Measurements from ENCODE around the gene SESN3. TPM values are rescaled to one million over a fixed set of nuclear protein-coding genes. Genes with fewer than 3 reads are reported as not detected.

The SESN3 gene
- total RNA-seq, 2 donors from 2014 or later = 9.9 to 13.3 TPM

DNA sequence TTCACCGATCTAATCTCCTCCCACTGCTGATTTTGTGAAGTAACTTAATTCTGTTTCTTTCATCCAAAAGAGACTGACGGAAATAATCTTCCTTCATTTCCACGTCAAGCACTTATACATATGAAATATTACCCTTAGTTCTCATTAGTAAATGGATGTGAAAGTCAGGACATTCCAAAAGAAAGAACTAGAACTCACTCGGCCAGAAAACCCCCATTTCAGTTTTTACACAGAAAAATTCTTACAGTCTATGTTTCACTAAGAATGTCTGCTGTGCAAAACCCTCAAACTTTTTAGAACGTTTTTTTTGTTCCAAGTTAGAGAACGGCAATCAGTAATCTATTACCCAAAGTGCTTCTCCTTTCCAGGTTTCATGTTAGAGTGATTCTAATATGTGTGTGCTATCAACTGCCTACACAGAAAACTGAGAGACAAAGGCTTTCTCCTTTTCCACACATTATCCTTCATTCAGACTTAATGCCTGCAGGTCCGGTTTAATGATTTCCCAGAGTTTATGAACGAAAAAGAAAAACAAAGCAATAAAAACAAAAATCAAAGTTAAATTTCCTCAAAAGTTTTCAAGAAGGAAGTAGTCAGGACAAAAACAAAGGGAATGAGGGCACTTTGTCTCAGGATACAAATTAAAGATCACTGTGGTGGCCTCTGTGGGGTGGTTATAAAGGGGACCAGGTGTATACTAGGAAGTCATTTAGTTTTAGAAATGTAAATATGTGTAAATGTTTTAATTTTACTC lies 11.3 kb upstream of the SESN3 start:
- no peaks in the 10 kb centered on the region for H3K4me1 ChIP-seq
- H3K27ac ChIP-seq = peak overlapping the region in 1 of 2 donors; percentile 20
- no peaks in the 10 kb centered on the region for H3K9me3 ChIP-seq
- H3K36me3 ChIP-seq = no peaks in the 10 kb centered on the region
- peak overlapping the region in 1 of 2 donors; percentile 2 for H3K4me3 ChIP-seq
- no peaks in the 10 kb centered on the region for H3K27me3 ChIP-seq
- no peak for DNase-seq (ENCODE audit: low spot score)
- TF ChIP-seq, protein P1, sequence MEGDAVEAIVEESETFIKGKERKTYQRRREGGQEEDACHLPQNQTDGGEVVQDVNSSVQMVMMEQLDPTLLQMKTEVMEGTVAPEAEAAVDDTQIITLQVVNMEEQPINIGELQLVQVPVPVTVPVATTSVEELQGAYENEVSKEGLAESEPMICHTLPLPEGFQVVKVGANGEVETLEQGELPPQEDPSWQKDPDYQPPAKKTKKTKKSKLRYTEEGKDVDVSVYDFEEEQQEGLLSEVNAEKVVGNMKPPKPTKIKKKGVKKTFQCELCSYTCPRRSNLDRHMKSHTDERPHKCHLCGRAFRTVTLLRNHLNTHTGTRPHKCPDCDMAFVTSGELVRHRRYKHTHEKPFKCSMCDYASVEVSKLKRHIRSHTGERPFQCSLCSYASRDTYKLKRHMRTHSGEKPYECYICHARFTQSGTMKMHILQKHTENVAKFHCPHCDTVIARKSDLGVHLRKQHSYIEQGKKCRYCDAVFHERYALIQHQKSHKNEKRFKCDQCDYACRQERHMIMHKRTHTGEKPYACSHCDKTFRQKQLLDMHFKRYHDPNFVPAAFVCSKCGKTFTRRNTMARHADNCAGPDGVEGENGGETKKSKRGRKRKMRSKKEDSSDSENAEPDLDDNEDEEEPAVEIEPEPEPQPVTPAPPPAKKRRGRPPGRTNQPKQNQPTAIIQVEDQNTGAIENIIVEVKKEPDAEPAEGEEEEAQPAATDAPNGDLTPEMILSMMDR (IDR thresholded peaks at IDR 0.05) = no peak

DNA sequence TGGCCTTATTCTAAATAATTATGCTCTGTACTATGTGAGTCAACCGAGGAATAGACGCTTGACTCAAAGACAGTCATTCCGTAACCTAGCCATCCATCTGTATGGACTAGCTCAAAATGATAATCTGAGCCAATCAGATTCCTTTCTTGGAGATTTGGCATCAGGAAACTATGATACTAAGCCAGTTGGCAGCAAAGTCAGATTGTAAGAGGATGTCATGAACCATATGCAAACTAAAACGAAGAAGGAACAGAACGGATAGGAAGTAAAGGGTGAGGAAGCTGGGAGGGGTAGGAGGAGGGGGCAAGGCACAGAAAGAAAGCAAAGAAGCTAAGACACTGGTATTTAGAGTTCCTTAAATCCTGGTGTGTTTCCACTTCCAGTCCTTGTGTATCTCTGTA lies 10.7 kb upstream of the SESN3 start:
- no peak for DNase-seq (ENCODE audit: low spot score)
- peak overlapping the region in 1 of 2 donors; percentile 2 for H3K4me3 ChIP-seq
- no peaks in the 10 kb centered on the region for H3K4me1 ChIP-seq
- H3K27ac ChIP-seq = peak overlapping the region in 1 of 2 donors; percentile 20
- TF ChIP-seq, protein P1 (IDR thresholded peaks at IDR 0.05) = no peak
- H3K9me3 ChIP-seq = no peaks in the 10 kb centered on the region
- no peaks in the 10 kb centered on the region for H3K36me3 ChIP-seq
- H3K27me3 ChIP-seq = no peaks in the 10 kb centered on the region

DNA sequence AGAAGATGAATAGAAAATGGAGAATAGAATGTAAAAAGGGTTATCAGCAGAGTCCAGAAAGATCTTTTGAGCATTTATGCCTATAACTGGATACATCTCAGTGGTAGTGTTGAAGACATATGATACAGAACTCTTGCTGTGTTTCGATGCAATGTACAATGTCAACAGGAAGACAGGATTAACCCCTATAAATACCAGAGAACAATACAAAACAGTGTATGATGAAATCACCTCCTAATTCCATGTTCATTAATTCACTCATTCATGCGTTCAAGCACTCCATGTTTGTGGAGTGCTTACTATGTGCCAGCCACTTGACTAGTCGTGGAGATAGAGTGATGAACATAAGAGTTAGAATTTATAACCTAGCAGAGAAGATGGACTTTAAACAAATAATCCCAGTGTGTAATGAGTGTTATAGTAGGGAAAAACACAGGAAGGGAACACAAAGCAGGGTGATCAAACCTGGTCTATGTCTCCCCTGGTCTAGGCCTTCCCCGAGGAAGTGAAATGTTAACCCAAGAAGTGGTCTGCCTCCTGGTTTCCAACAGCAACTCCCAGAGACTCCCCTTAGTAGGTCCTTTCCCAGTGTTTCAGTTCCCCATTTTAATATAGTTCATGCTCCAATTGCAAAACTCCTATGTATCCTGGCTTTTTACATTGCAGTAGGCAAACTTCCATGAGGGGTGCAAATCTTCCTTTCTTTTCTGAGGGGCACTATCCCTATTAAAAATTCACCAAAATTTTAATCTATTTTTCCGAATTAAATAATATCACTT lies 9.1 kb upstream of the SESN3 start:
- no peak overlapping the region for H3K27ac ChIP-seq
- no peak for DNase-seq (ENCODE audit: low spot score)
- H3K4me1 ChIP-seq = no peaks in the 10 kb centered on the region
- no peak overlapping the region for H3K4me3 ChIP-seq
- TF ChIP-seq, protein P1 (IDR thresholded peaks at IDR 0.05) = no peak
- no peaks in the 10 kb centered on the region for H3K27me3 ChIP-seq
- H3K36me3 ChIP-seq = no peaks in the 10 kb centered on the region
- no peaks in the 10 kb centered on the region for H3K9me3 ChIP-seq

DNA sequence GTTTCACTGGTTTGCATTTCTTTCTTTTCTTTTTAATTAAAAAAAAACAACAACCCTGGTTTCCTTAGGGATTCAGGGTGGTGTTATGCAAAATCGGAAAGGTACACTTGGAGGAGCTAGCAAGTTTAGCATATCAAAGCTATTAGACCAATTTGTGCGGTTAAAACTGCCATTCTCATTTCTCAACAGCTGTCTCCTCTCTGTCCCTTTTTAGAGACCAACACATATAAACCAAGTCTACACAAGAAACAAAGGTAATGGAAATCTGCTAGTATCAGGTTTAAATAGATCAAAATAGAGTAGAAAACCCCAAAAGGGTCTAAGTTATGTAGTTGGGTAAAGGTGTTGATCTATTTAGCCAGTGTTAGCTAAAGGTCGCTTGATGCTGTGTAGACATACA lies 1.7 kb upstream of the SESN3 start:
- TF ChIP-seq, protein P1 (IDR thresholded peaks at IDR 0.05) = no peak
- H3K9me3 ChIP-seq = no peaks in the 10 kb centered on the region
- H3K36me3 ChIP-seq = no peaks in the 10 kb centered on the region
- peak overlapping the region; percentile 82 to 91 for H3K4me3 ChIP-seq
- H3K27ac ChIP-seq = peak overlapping the region; percentile 83 to 87
- DNase-seq (ENCODE audit: low spot score) = no peak
- H3K27me3 ChIP-seq = no peaks in the 10 kb centered on the region
- peaks cover 0 to 9% of the 10 kb centered on the region in 2 donors for H3K4me1 ChIP-seq

DNA sequence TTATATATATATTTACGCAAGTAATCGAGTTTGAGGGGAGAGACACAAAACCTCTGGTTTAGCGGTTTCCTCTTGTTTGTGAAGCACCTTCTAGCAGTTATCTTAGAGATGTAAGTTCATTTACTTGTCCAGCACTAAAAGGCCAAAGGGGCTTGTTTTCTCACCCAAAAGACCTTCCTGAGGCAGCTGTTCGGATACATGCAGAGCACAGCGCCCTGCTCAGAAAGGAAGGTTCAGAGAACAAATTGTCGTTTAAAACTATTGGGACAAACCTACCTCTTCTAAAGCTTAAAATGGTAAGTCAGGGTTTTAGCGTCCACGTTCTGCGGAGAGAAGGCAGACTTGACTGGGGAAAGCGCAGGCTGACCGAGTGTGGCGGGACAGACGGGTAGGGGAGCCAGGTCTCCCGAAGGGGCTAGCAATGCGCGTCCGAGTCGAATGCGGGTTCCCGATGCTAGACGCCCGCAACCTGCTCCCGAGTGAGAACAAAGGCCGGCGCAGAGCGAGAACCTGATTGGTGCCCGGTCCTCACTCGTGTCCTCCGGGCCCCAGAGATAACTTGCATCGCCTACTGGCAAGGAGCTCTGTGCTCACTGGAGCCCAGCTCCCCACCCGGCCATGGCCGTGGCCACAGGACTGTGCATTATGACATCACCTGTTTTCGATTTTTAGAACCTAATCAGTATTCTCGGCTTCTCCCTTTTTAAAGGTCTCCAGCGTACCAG lies 1.0 kb upstream of the SESN3 start:
- peak; percentile 82 for DNase-seq (ENCODE audit: low spot score)
- TF ChIP-seq, protein P1 (IDR thresholded peaks at IDR 0.05) = no peak
- peaks cover 0 to 9% of the 10 kb centered on the region in 2 donors for H3K4me1 ChIP-seq

More for the DNA sequence above, 1.0 kb upstream of the SESN3 start:
- no peaks in the 10 kb centered on the region for H3K36me3 ChIP-seq
- H3K27me3 ChIP-seq = no peaks in the 10 kb centered on the region
- H3K4me3 ChIP-seq = peak overlapping the region; percentile 82 to 91
- H3K27ac ChIP-seq = peak overlapping the region; percentile 83 to 87
- no peaks in the 10 kb centered on the region for H3K9me3 ChIP-seq
